Cardiac muscle cell (in vitro differentiated cells and primary cell): ENCODE measurements around the gene GLT6D1. TPM values are rescaled to one million over a fixed set of nuclear protein-coding genes. Genes with fewer than 3 reads are reported as not detected.
A peak's percentile ranks its signal among the peaks of the same experiment; 100 is the strongest.

Source experiments
- DNase-seq, 2 donors: peaks; one replicate each; pipeline versions ENCODE4 v3.0.0 to v3.0.0-alpha.2; 2010 to 2017; ENCODE audit warnings: low read depth in 1 of 2, low spot score in 1 of 2
- H3K27ac ChIP-seq: fragments of 200-600 bp; sonication (generic); 2 replicates; pipeline ENCODE4 v1.5.1; 2016
- H3K27me3 ChIP-seq: fragments of 200-600 bp; sonication (generic); 2 replicates; pipeline ENCODE4 v1.6.0; 2016; ENCODE audit warnings: control low read depth
- H3K36me3 ChIP-seq: fragments of 200-600 bp; sonication (generic); 2 replicates; pipeline ENCODE4 v1.5.1; 2016; ENCODE audit warnings: control low read depth
- H3K4me1 ChIP-seq: fragments of 200-600 bp; sonication (generic); 2 replicates; pipeline ENCODE4 v1.8.1; 2017; ENCODE audit warnings: low read depth, mild to moderate bottlenecking, mixed run types
- H3K4me3 ChIP-seq: fragments of 200-600 bp; sonication (generic); 2 replicates; pipeline ENCODE4 v1.5.1; 2016; ENCODE audit warnings: mild to moderate bottlenecking
- H3K9me3 ChIP-seq: fragments of 200-600 bp; sonication (generic); 2 replicates; pipeline ENCODE4 v1.5.1; 2017; ENCODE audit warnings: low read depth, mild to moderate bottlenecking, control low read depth
- CTCF ChIP-seq: IDR thresholded peaks from 2 replicates; pipeline ENCODE4 v1.5.1; 2012; ENCODE audit warnings: low read depth, mild to moderate bottlenecking, low read length
- polyA plus RNA-seq: library from polyadenylated mRNA; unstranded; fragments of >200 nt; fragmentation: Nextera tagmentation; extraction: Ambion mirVana; gene quantifications from 2 replicates; pipeline ENCODE4 v1.2.1, GENCODE V29; 2016
- total RNA-seq: library from RNA; depleted of rRNA; stranded (reverse); fragments of >200 nt; gene quantifications from 2 replicates; pipeline ENCODE4 v1.2.3, GENCODE V29; 2016

GLT6D1 gene
- total and polyA plus RNA-seq, 2 experiments from 2014 or later: not detected

GRCh38 chr9:135587658-135588057 lies 51.7 kb downstream of the GLT6D1 start:
- Histone ChIP-seq H3K27me3 (no peaks in the 10 kb centered on the region), H3K27ac (no peak overlapping the region), H3K4me1 (no peaks in the 10 kb centered on the region), H3K4me3 (no peak overlapping the region), H3K36me3 (no peaks in the 10 kb centered on the region), H3K9me3 (no peaks in the 10 kb centered on the region)
- peak in 1 of 2 donors; percentile 71 for DNase-seq
- TF ChIP-seq CTCF: no peak

DNA sequence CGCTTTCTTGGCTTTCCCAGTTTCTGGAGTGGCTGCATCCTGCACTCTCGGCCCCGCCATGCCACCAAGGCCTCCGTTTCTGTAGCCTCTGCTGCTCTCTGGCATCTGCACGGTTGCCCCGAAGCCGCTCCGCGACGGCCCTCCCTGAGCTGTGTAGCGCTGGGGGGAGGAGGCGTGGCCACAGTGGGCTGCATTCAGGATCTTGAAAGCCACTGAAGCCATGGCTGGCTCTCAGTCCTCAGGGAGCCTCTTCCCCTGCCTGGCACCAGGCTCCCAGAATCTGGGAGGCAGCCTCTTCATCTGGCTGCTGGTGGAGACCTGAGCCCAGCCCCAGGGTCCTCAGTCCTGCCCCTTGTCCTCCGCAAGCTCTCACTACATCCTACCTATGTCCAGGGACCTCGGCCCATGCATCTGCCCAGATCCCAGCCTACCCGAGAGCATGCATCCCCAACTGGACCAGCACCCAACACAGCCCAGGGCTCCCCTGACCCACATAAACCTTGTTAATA lies 52.7 kb downstream of the GLT6D1 start:
- Histone ChIP-seq H3K27ac (no peak overlapping the region), H3K36me3 (no peaks in the 10 kb centered on the region), H3K4me1 (no peaks in the 10 kb centered on the region), H3K9me3 (no peaks in the 10 kb centered on the region), H3K27me3 (no peaks in the 10 kb centered on the region), H3K4me3 (no peak overlapping the region)
- no peak for TF ChIP-seq CTCF
- no peak for DNase-seq

DNA sequence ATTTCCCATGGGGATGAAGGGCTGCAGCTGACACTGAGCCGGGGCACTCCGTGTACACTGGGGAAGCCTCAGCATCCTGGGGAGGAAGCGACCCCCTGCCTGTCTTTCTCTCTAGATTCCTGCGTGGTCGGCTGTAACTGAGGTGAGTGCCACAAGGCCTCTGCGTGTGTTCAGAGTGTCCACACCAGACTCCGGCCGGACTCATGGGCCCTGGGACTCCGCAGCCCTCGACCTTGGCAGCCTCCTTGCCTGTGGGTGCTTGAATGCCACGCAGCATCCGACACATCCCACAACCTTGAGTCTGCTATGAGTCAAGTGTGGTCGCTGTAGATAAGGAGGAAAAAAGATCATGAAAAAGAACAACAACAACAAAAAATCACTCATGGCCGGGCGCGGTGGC lies 54.4 kb downstream of the GLT6D1 start:
- no peaks in the 10 kb centered on the region for H3K4me1 ChIP-seq
- H3K27ac ChIP-seq: no peak overlapping the region
- no peaks in the 10 kb centered on the region for H3K36me3 ChIP-seq
- TF ChIP-seq CTCF: no peak
- peak in 1 of 2 donors; percentile 65 for DNase-seq
- H3K27me3 ChIP-seq: no peaks in the 10 kb centered on the region
- H3K4me3 ChIP-seq: no peak overlapping the region
- no peaks in the 10 kb centered on the region for H3K9me3 ChIP-seq

GRCh38 chr9:135584371-135584770 lies 55.0 kb downstream of the GLT6D1 start:
- Histone ChIP-seq H3K27ac (no peak overlapping the region), H3K4me3 (no peak overlapping the region), H3K9me3 (no peaks in the 10 kb centered on the region), H3K27me3 (no peaks in the 10 kb centered on the region), H3K36me3 (no peaks in the 10 kb centered on the region), H3K4me1 (no peaks in the 10 kb centered on the region)
- TF ChIP-seq CTCF: no peak
- DNase-seq: no peak

DNA sequence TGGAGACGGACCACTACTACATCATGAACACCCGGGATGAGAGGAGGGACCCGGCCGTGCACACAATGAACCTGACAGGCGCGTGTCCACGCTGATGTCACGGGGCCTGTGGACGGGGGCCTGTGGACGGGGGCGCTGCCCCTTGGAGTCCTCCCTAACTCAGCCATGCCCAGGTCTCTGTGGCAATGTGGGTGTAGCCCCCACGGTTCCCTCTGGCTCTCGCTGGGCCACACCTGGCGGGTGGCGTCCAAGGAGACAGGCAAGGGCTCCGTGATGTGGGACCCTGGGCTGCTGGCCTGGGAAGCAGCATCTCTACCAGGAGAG lies 55.7 kb downstream of the GLT6D1 start:
- H3K4me3 ChIP-seq: no peak overlapping the region
- no peaks in the 10 kb centered on the region for H3K36me3 ChIP-seq
- no peak for TF ChIP-seq CTCF
- H3K4me1 ChIP-seq: no peaks in the 10 kb centered on the region
- no peaks in the 10 kb centered on the region for H3K27me3 ChIP-seq
- DNase-seq: no peak
- H3K9me3 ChIP-seq: no peaks in the 10 kb centered on the region
- H3K27ac ChIP-seq: no peak overlapping the region

GRCh38 chr9:135582966-135583687 lies 56.2 kb downstream of the GLT6D1 start:
- DNase-seq: no peak
- Histone ChIP-seq H3K9me3 (no peaks in the 10 kb centered on the region), H3K4me3 (no peak overlapping the region), H3K27me3 (no peaks in the 10 kb centered on the region), H3K36me3 (no peaks in the 10 kb centered on the region), H3K4me1 (no peaks in the 10 kb centered on the region), H3K27ac (no peak overlapping the region)
- no peak for TF ChIP-seq CTCF
